Transverse colon (tissue), 4 donors: ENCODE data around the gene SHQ1. TPM values are rescaled to one million over a fixed set of nuclear protein-coding genes. Genes with fewer than 3 reads are reported as not detected.
"Not testable (repeated sequence)": the region's sequence is repeated elsewhere in the genome, so short reads cannot be mapped to it uniquely, and the experiment has no call there.

Experiments used
- DNase-seq: peaks from one replicate; pipeline ENCODE4 v3.0.0-alpha.2; 2019
- H3K27ac ChIP-seq, 4 donors: fragments of 200-600 bp; sonication (generic); 2 replicates each; pipeline ENCODE4 v1.5.1; 2016 to 2018; ENCODE audit warnings: inconsistent platforms in 4 of 4
- H3K27me3 ChIP-seq: fragments of 200-600 bp; sonication (generic); 2 replicates; pipeline ENCODE4 v1.5.1; 2017; ENCODE audit warnings: inconsistent platforms
- H3K36me3 ChIP-seq, 4 donors: fragments of 200-600 bp; sonication (generic); 2 replicates each; pipeline ENCODE4 v1.5.1; 2017 to 2019; ENCODE audit warnings: inconsistent platforms in 4 of 4
- H3K4me1 ChIP-seq, 4 donors: fragments of 200-600 bp; sonication (generic); 2 replicates each; pipeline ENCODE4 v1.5.1; 2017 to 2020; ENCODE audit warnings: inconsistent platforms in 4 of 4
- H3K4me3 ChIP-seq, 4 donors: fragments of 200-600 bp; sonication (generic); 1 replicate in 1 of 4; 2 replicates in 3 of 4; pipeline versions ENCODE4 v1.5.1 to v1.6.1; 2017 to 2019; ENCODE audit warnings: inconsistent platforms in 4 of 4
- H3K9me3 ChIP-seq, 2 donors: fragments of 200-600 bp; sonication (generic); 2 replicates each; pipeline ENCODE4 v1.5.1; 2017 to 2019; ENCODE audit warnings: inconsistent platforms in 2 of 2
- CTCF ChIP-seq, 5 experiments: fragments of 200-600 bp in 3 of 5; fragments of 450-650 bp in 2 of 5; sonication (generic) in 3 of 5; IDR thresholded peaks; 1 replicate in 2 of 5; 2 replicates in 3 of 5; pipeline ENCODE4 v1.5.1; 2016 to 2017; ENCODE audit warnings: antibody characterized with exemption in 5 of 5, inconsistent platforms in 3 of 5, mild to moderate bottlenecking in 2 of 5, moderate library complexity in 1 of 5
- EP300 ChIP-seq: sonication (generic); formaldehyde crosslinking; IDR thresholded peaks from one replicate; pipeline ENCODE4 v1.6.1; 2017; ENCODE audit warnings: antibody characterized with exemption, low read depth
- POLR2A ChIP-seq: fragments of 450-650 bp; IDR thresholded peaks from one replicate; pipeline ENCODE4 v1.6.1; 2016; ENCODE audit warnings: antibody characterized with exemption, mild to moderate bottlenecking, moderate library complexity
- POLR2AphosphoS5 ChIP-seq, 3 donors: sonication (generic); formaldehyde crosslinking; IDR thresholded peaks; one replicate each; pipeline ENCODE4 v1.6.1; 2016; ENCODE audit warnings: antibody characterized with exemption in 3 of 3
- WGBS, 2 donors: methylation state at CpG; one replicate each; pipeline ENCODE4 v1.1.5; 2018; ENCODE audit warnings: low coverage in 1 of 2; 5-methylcytosine and 5-hydroxymethylcytosine counted together
- in situ Hi-C, 4 donors: fragments of 200-750 bp; cut with MboI; loops; one replicate each; pipeline versions ENCODE4 v1.15.0 to v1.15.1; 2017; ENCODE audit warnings: low sequenced_read_pairs in 3 of 4, low pct_ligation_motif_present in 1 of 4, low pct_unique_long_range_greater_than_20kb in 1 of 4
- intact Hi-C: fragments of 100-400 bp; cut with DNase I; formaldehyde crosslinking; loops from one replicate; pipeline ENCODE4 v1.15.1; 2023; ENCODE audit warnings: low total_unique reads
- total RNA-seq, 4 donors: library from RNA; depleted of rRNA; stranded (reverse); fragments of >200 nt; gene quantifications; one replicate each; pipeline ENCODE4 v1.1.0, GENCODE V29; 2016

SHQ1 gene
- total RNA-seq, 4 donors from 2014 or later: 4.9 to 21.3 (median 13.1) TPM

GRCh38 chr3:72739531-72740466 is 108.4 kb downstream of the SHQ1 start:
- H3K27ac ChIP-seq: peak overlapping the region in 1 of 4 donors; percentile 2
- DNase-seq: peak; percentile 35
- H3K4me3 ChIP-seq: no peak overlapping the region
- H3K9me3 ChIP-seq: no peaks in the 10 kb centered on the region
- H3K27me3 ChIP-seq: no peaks in the 10 kb centered on the region
- in situ Hi-C loops (no loop called here), intact Hi-C loops (no loop called here)
- 83 to 100% methylated on average over 1 to 5 of the region's 6 CpGs for WGBS, 2 donors
- no peak for TF ChIP-seq POLR2A
- TF ChIP-seq POLR2AphosphoS5 (IDR thresholded peaks at IDR 0.05): no peak
- no peak for TF ChIP-seq EP300
- no peak for TF ChIP-seq CTCF (IDR thresholded peaks at IDR 0.05)
- H3K4me1 ChIP-seq: peaks cover 0 to 14% (median 14%) of the 10 kb centered on the region in 4 donors
- no peaks in the 10 kb centered on the region for H3K36me3 ChIP-seq

- TF ChIP-seq POLR2A (no peak), EP300 (no peak), CTCF (IDR thresholded peaks at IDR 0.05) (peak in 1 of 5 experiments; percentile 24)
- H3K36me3 ChIP-seq: no peaks in the 10 kb centered on the region
- WGBS, 2 donors: 20% methylated on average over 33 of the region's 53 CpGs; no CpG with 5 or more reads in 1 of the 2 donors
- H3K4me1 ChIP-seq: peaks cover 0 to 14% (median 14%) of the 10 kb centered on the region in 4 donors
- no peaks in the 10 kb centered on the region for H3K9me3 ChIP-seq
- peak; percentile 67 for DNase-seq
- peak overlapping the region; percentile 10 to 37 (median 28) for H3K4me3 ChIP-seq
- peak overlapping the region in 1 of 4 donors; percentile 17 for H3K27ac ChIP-seq
- intact Hi-C loops (no loop called here), in situ Hi-C loops (no loop called here)
- no peaks in the 10 kb centered on the region for H3K27me3 ChIP-seq
Observed at GRCh38 chr3:72738752-72739530, 109.3 kb downstream of the SHQ1 start.

GRCh38 chr3:72735072-72735471 is 113.2 kb downstream of the SHQ1 start:
- H3K36me3 ChIP-seq, H3K4me3 ChIP-seq, H3K9me3 ChIP-seq, in situ Hi-C loops, H3K27ac ChIP-seq, H3K27me3 ChIP-seq, intact Hi-C loops, DNase-seq: not testable (repeated sequence)
- 87 to 89% methylated on average over 1 to 3 of the region's 4 CpGs for WGBS, 2 donors
- H3K4me1 ChIP-seq: peaks cover 0 to 14% (median 14%) of the 10 kb centered on the region in 4 donors

GRCh38 chr3:72733676-72734075 is 114.6 kb downstream of the SHQ1 start:
- 92 to 100% methylated on average over 2 to 3 of the region's 3 CpGs for WGBS, 2 donors
- H3K27ac ChIP-seq: no peak overlapping the region

GRCh38 chr3:72732666-72733345 is 115.4 kb downstream of the SHQ1 start:
- in situ Hi-C loops, H3K4me1 ChIP-seq, H3K27ac ChIP-seq, H3K27me3 ChIP-seq, H3K36me3 ChIP-seq, H3K4me3 ChIP-seq, DNase-seq, intact Hi-C loops, H3K9me3 ChIP-seq: not testable (repeated sequence)
- WGBS, 2 donors: 91 to 100% methylated on average over 4 to 6 of the region's 6 CpGs

More at GRCh38 chr3:72733676-72734075, 114.6 kb downstream of the SHQ1 start:
- Histone ChIP-seq H3K4me3 (no peak overlapping the region), H3K36me3 (no peaks in the 10 kb centered on the region), H3K4me1 (peaks cover 0 to 7% (median 5%) of the 10 kb centered on the region in 4 donors), H3K27me3 (no peaks in the 10 kb centered on the region), H3K9me3 (no peaks in the 10 kb centered on the region)
- DNase-seq: no peak
- in situ Hi-C loops: no loop called here
- intact Hi-C loops: no loop called here
- TF ChIP-seq POLR2A (no peak), EP300 (no peak), POLR2AphosphoS5 (IDR thresholded peaks at IDR 0.05) (no peak), CTCF (IDR thresholded peaks at IDR 0.05) (no peak)
